Measurements from ENCODE around the gene NUDT14.

NUDT14 gene

DNA sequence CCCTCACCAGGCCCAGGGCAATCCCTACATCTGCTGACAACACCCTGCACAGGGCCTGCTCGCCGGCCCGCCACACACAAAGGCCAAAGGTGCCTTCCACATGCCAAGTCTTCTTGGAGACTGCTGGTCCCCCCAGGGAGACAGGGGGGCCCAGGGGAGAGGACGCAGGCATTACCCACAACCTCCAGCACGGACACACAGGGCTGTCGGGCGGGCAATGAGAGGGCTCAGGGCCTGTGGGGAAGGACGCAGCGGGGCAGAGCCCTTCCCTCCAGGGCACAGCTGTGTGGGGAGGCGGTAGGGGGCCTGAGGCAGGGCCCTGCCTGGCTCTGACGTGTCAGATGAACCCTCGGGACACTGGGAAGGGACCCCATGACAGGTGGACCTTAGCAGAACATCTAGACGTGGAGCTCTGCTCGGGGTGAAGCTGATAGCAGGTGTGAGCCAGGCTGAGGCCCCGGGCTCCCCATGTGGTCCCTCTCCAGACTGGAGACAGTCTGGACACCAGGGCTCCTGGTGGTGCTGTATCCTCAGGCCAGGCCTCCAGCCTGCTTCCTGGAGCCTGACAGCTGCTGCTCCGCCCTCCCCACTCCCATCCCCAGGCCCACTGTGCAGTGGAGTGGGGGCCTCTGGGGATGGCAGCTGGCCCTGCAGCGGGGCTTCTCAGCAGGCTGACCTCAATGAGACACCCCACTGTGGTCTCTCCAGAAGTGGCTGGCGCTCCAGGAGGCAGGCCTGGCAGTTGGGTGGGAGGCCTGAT, 31.6 kb upstream of the NUDT14 start:
- no peak for DNase-seq (ENCODE audit: low spot score)

DNA sequence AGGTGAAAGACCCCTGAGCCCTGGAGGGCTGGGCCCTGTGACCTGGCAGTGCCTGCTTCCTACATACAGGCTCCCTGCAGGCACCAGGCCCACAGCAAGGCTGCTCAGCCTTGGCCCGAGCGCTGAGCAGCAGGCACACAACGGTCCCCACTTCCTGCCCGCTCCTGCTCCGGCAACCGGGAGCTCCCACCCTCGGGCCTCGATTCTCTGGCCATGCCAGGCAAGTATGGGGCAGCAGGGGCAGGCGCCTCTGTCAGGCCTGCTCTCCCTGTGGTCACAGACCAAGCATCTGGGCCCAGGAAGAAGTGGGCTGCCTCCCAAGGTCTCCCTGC, 30.6 kb upstream of the NUDT14 start:
- no peak for DNase-seq (ENCODE audit: low spot score)

DNA sequence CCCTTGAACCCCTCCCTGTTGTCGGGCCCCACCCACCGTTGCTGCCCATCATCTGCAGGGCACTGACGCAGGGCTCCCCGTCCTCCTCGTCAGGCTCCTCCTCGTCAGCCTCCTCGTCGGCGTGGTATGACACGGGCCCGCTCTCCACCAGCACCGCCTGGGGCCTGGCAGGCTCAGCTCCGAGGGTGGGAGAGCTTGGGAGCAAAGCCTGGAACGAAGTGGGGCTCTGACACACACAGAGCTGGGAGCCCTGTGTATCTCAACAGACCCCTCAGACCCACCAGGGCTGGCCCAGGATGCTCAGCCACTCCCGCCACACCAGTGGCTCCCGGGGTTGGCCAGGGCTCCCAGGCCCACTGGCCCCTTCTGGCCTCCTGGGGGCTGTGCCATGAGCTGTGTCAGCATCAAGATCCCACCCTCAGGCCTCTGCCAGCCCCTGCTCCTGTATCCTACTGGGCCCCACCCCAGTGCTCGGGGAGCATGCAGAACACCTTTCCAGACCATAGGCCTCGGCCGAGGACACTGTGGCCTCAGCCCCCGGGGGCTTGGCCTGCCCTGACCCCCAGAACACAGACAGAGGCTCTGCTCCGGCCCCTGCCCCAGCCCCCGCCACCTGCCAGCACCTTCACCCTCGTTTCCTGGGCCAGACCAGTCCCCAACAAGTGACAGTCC, 30.1 kb upstream of the NUDT14 start:
- no peak for DNase-seq (ENCODE audit: low spot score)

DNA sequence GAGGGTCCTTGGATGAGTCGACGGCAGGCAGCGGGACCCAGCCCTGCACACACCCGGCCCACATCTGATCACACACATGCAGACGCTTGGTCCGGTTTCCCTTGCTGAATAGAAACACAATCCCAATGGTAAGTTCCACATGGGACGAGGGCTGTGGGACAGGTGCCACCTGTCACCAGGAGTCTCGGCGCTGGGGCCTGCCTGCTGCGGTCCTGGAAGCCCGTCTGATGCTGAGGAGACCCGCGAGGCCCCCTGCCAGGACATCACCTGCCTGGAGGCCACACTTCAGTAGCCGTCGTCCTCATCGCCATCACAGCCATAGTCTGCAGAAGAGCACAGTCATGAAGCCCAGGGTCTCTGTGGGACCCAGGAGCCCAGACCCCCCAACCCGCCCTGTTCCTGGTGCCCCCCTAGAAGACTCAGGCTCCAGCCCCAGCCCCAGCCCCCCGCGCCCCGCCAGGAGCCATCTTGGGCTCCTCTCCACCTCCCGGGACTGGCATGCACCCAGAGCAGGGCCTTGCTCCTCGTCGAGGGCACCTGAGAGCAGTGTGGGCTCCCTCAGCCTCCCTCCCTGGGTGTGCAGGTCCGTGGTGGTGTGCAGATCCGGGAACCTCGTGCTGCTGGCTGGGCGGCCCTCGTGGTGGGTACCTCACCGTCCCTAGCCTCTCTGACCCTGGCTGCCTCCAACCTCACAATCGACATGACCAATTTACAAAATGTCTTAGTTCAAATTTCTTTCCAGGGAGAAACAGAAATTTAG, 29.3 kb upstream of the NUDT14 start:
- no peak for DNase-seq (ENCODE audit: low spot score)

DNA sequence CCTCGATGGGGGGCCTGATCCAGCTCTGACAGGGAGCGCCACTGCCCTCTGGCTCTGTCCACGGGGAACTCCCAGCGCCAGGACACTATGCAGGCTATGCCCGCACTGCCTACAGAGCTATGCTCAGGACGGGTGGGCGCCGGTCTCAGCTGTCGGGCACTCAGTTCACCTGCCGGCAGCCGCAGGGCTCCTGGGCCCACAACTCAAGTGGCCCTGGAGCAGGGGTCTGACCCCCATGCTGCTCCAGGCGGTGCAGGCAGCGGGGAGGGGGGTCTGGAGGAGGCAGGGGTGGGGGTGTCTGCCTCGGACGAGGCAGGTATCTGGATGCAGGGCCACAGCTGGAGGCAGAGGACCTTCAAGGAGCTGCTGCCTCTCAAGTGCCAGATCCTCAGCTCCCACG, 28.5 kb upstream of the NUDT14 start:
- DNase-seq (ENCODE audit: low spot score), result no peak

DNA sequence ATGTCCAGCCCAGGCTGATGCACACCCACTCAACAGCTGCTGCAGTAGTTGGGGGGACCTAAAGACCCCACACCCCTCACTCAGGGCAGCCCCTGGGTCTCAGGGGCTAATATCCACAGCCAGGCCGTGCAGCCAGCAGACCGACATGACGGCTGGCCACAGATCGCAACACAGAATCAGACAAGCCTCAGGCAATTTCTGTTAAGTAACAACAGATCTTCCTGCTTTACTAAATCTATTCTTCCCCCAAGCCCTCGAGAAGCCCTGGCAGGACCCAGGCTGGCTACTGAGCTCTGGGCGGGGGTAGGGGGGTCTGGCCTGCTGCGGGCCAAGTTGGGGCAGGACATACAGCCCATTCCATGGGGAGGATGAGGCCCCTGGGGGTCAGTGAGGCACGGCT, 28.0 kb upstream of the NUDT14 start:
- DNase-seq (ENCODE audit: low spot score), result no peak

DNA sequence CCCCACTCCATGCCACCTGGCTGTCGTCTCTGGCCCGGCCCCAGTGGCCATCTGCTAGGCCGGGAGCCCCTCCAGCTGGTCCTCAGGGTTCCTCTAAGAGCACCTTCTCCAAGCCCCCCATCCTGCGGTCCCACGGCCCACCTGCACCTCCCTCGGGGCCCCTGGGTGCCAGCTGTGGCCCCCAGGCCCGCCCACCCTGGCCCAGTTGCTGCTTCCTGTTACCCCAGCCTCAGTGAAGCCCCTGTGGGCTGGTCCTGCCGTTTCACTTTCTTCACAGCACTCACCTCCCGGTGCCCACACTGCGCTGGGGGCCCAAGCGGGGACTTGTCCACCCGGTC, 27.6 kb upstream of the NUDT14 start:
- no peak for DNase-seq (ENCODE audit: low spot score)

DNA sequence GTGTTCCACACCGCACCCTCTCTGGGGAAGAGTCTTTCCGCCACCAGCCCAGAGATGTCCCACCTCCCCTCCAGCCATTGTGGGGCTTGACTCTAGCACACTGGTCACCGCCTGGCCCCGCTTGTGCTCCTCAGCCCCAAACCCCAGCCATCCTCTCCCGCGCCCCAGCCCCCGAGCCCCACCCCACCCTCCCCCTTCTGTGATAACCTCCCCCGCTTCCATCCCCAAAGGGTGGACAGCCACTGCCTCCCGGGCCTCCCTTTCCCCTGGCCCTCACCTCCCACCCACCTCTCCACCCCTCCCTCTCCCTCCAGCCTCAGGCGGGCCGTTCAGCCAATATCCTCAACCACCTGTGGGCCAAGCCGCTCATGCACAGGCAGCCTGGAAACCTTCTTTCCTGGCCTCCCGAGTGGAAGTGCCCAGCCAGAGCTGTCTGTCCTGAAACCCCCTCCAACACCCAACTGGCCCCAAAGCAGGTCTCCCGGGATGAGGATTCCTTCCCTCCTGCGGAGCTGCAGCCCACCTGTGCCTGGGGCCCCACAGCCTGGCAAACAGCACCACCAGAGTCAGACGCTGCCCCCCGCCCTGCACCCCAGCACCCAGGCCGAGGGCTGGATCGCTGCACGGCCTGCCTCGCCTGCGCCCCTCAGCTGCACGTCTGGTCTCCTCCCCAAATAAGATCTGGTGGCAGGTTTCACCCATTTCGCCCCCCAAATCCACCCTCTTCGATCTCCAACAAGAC, 27.1 kb upstream of the NUDT14 start:
- DNase-seq (ENCODE audit: low spot score), result no peak

DNA sequence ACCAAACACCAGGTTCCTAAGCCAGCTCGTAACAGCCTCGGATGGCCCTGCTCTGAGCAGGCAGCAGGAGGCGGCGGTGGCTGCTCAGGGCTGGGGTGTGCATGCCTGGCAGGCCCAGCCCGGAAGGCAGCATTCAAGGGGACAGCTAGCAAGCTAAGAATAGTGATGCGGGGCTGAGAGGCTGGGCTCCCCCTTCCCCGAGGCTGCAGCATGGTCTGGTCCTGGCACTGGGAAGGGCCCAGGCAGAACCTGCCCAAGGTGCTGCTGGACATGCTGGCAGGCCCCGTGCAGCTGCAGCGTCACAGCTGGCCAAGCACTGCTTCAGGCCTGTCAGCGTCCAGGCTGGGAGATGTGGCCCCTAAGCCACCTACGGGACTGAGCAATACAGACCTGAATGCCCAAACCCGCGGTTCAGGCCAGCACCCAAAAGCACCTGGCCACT, 26.4 kb upstream of the NUDT14 start:
- no peak for DNase-seq (ENCODE audit: low spot score)

DNA sequence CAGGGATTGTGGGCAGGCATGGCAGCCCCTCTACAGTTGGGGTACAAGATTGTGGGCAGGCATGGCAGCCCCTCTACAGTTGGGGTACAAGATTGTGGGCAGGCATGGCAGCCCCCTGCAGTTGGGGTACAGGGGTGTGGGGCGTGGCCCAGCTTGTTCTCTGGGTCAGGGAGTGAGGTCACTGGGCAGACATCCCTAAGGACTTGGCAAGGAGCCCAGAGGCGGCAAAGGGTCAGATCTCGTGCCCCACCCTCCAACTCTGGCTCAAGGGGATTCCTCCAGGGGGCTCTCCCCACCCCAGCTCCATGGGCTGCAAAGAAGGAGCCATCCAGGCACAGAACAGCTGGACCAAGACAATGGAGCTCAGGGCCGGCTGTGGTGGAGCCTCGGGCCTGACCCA, 25.8 kb upstream of the NUDT14 start:
- no peak for DNase-seq (ENCODE audit: low spot score)

DNA sequence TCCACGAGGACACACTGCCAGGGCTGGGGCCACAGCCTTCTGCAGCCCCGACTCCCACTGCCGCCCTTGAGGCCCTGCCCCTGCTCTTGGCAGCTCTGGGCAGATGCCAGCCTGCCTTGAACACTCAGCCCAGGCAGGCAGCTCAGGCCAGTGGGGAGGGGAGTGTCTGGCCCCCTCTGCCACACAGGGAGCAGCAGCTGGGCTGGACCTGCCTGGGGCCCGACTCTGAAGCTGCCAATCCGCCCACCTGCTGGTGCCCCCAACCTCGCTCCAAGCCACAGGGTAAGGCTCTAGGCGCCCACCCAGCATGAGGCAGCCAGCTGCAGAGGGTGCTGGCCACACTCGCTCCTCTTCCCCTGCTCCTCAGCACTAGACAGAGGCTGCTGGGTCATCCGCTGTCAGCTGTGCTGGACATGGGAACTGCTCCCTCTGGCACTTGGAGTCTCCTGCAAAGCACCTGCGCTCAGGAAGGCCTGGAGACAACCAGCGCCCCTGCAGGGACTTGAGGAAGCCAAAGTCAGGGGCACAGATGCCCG, 24.6 kb upstream of the NUDT14 start:
- DNase-seq (ENCODE audit: low spot score), result no peak

DNA sequence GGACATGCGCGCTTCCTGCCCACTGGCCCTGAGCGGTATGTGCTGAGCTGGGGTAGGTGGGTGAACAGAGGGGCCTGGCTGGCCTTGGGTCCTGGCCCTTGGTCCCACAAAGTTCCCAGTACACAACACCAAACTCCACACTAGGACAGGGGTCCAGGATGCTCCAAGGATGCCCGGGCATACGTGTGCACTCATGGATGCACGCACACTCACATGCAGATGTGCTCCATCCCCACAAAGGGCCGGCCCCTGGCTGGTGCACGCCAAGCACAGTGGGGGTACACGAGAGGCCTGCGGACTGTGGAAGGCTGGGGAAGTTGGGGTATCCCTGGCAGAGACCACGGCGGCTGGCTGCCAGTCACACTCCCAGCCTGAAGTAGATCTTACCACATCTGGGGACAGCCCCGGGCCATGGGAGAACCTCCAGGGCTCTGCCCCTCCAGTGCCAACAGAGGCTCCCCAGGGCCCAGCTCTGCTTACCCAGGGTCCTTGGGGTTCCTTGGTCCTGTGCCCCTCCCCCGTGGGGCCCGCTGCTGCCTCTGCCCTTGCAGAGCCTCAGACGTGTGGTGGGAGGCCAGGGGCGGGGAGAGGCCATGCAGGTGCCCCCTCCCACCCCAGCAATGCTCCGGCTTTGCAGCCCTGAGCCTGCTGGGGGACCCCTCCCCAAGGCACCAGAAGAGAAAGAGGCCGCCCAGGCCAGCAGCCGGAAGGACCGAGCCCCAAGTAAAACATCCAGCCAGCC, 24.0 kb upstream of the NUDT14 start:
- no peak for DNase-seq (ENCODE audit: low spot score)

DNA sequence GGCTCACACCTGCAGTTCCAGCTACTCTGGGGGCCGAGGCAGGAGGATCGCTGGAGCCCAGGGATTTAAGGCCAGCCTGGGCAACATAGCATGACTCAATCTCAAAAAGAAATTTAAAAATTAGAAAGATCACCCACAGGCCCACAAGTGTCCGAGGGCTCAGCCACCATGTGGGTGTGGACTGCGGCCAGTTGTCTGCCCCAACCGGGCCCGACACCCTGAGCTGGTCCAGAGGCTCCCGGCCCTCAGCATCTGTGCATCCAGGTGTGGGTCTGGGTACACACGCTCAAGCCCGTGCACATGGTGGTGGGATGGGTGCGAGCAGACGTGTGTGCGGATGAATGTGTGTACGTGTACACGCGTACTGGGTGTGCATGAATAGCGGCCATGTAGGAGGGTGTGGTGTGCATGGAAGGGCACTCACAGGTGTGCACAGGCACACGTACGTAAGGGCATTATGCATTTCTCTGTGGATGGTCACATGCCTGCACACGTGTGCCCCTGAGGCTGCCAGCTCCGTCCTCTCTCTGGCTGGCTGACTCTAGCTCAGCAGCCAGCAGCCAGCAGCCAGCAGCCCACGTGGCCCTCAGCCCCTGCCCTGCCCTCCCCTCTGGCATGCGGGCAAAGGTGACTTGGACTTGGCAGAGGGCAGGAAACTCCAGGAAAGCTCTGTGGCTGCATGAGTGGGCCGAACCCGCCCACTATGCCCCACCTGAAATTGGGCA, 23.3 kb upstream of the NUDT14 start:
- DNase-seq (ENCODE audit: low spot score), result no peak

DNA sequence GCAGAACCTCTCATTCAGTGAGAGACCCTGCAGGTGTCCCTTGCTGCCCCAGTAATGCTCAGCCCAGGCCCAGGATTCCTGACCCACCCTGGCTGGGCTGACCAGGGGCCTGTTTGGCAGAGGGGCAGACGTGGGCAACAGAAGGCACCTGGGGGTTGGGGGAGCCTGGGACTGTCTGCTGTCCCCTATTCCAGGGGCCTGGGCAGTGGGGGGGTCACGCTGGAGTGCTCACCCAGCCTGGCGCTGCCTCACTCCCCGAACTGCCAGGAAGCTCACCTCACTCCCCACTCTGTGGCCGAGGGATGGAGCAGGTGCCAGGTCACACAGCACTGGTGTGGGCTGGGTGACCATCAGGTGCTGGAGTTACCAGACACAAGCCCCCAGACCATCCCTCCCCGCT, 22.6 kb upstream of the NUDT14 start:
- DNase-seq (ENCODE audit: low spot score), result no peak

DNA sequence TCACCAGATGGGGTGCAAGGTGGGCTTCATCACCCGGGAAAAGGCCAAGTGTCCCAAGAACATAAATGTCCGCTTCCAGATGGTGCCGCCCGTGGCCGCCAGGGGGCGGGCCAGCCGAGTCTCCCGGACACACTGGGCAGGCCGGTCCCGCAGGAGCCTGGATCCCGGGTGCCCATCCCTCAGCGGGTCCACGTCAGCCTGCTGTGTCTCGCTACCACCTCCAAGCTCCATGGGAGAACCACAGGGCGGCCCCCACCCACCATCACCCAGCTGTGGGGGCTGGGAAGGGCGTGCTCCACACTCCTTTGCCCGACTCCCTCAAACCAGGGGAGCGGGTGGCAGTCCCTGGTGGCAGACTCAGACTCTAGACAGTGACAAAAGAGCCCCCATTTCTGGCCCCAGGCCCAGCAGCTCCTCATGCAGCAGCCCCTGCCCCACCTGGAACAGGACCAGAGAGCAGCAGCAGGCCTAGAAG, 22.0 kb upstream of the NUDT14 start:
- DNase-seq (ENCODE audit: low spot score), result peak; percentile 48

DNA sequence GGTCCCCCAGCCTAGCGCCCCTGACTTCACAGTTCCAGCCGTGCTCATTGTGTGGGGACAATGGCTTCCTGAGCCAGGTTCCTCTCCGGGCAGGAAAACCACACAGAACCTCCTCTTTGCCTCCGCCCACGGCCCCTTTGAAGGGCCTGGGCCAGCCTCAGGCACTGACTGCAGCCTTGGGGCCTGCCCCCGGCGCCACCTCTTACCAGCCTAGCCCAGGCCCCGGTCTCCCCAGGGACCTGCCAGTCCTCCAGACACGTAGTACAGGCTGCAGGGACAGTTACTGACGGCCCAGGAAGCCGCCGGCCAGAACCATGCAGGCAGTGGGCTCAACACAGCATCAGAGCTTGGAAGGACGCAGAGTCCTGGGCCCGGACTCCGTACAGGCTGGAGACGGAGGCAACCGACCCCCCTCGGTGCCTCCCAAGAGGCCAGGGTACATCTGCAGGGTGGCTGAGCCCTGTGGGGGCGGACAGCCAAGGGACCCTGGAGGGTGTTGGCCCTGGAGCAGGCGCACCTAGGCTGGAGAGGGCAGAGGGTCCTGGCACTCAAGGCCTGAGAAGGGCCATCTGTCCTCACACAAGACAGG, 20.9 kb upstream of the NUDT14 start:
- peak; percentile 45 for DNase-seq (ENCODE audit: low spot score)

DNA sequence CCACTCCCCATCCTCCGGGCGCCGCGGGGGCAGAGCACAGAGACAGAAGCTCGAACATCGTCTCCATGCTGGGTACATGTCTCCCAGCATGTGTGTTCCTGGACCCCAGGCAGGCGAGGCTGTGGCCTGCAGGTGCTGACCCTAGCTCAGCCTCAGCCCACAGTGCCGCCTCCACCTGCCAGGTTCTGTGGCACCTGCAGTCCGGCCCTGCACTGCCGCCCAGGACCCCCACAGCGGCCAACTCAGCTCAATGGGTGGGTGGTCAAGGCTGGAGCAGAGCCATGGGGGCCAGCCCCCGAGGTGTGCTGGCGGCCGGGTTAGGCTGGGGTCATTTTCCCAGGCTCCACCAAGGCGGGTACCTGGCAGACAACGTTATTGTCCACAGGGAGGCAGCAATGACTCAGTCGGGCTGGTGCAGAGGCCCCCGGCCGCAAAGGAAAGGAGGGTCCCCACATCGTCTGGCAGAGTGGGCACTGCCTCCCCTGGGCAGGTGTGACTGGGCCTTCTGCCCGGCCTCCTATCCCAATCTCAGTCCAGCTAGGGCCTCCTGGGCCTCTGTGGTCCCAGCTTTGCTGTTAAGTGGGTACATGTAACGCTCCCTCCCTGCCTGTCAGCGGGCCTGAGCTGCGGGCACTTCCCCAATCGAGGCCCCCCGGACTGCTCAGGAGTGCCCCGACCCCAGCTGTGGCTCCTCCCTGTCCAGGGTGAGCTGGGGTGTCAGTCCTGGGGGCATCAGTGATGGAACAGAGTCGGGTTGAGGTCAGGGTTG, 20.2 kb upstream of the NUDT14 start:
- no peak for DNase-seq (ENCODE audit: low spot score)

DNA sequence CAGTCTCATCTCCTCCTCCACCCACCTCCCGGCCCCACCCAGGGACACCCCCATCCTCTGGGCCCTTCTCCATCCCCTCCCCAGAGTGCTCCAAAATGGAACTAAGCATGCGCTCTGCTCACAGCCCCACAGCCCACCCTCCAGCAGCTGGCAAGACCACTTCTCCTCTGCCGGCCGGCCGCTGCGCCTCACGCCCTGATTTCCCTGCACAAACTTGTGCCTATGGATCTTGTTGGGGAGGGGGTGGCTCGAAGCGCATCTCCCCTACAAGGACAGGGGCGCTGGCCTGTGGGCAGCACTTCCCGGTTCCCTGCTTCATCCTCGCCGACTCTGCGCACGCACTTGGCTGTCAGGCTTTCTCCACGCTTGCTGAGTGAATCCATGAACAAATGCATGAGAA, 19.5 kb upstream of the NUDT14 start:
- DNase-seq (ENCODE audit: low spot score), result no peak

DNA sequence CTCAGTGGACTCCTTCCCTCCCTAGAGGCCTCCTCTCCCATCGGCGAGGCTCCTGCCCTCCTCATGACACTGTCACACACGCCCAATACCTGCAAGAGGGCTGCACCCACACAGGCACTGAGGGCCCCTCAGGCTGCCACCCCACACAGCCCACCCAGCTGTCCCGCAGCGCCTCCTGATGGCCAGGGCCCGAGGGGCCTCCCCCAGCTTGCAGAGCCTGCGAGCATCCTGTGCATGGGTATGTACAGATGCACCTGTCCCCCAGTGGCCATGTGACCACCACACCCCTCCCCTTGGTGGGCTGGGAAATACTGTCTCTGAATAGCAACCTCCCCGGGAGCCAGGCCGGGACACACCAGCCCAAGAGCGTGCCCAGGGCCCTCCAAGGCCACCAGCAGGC, 19.0 kb upstream of the NUDT14 start:
- DNase-seq (ENCODE audit: low spot score), result no peak
